Esophagus (tissue), 2 donors: ENCODE data around the gene ADAMTSL1. TPM values are rescaled to one million over a fixed set of nuclear protein-coding genes. Genes with fewer than 3 reads are reported as not detected.

Source experiments
- H3K27ac ChIP-seq, 2 donors: one replicate each; pipeline ENCODE4 v1.5.1; 2013; ENCODE audit warnings: low read depth in 2 of 2, mild to moderate bottlenecking in 2 of 2, inconsistent platforms in 1 of 2, low read length in 1 of 2, moderate library complexity in 1 of 2
- H3K27me3 ChIP-seq, 2 donors: one replicate each; pipeline ENCODE4 v1.6.1; 2013; ENCODE audit warnings: low read length in 2 of 2, control low read depth in 1 of 2, mild to moderate bottlenecking in 1 of 2; ENCODE audit not compliant: insufficient read depth in 2 of 2, control insufficient read depth in 1 of 2
- H3K36me3 ChIP-seq, 2 donors: one replicate each; pipeline ENCODE4 v1.6.1; 2013; ENCODE audit warnings: low read length in 1 of 2; ENCODE audit not compliant: control insufficient read depth in 2 of 2, insufficient read depth in 2 of 2
- H3K4me1 ChIP-seq, 2 donors: one replicate each; pipeline ENCODE4 v1.6.1; 2013; ENCODE audit warnings: low read length in 1 of 2; ENCODE audit not compliant: control insufficient read depth in 2 of 2, insufficient read depth in 2 of 2
- H3K4me3 ChIP-seq, 2 donors: one replicate each; pipeline ENCODE4 v1.5.1; 2013; ENCODE audit warnings: low read length in 2 of 2, mild to moderate bottlenecking in 2 of 2, low read depth in 1 of 2, moderate library complexity in 1 of 2
- H3K9me3 ChIP-seq, 2 donors: one replicate each; pipeline ENCODE4 v1.6.1; 2013; ENCODE audit warnings: mild to moderate bottlenecking in 2 of 2, low read depth in 1 of 2, low read length in 1 of 2, moderate library complexity in 1 of 2; ENCODE audit not compliant: control insufficient read depth in 2 of 2, insufficient read depth in 1 of 2
- WGBS, 2 donors: extraction: QIAGEN DNeasy Blood & Tissue Kit; methylation state at CpG; one replicate each; pipeline ENCODE4 v1.1.7; 2013; 5-methylcytosine and 5-hydroxymethylcytosine counted together
- polyA plus RNA-seq, 2 donors: library from polyadenylated mRNA; stranded (reverse); fragments of 200-250 nt; gene quantifications; one replicate each; pipeline ENCODE4 v1.2.3, GENCODE V29; 2013
- donor health status: healthy with polysubstance abuse.
- donor health status: Bipolar disorder and iron deficiency.

The ADAMTSL1 gene
- polyA plus RNA-seq, 2 donors = 1.2 to 1.8 TPM

- no peak overlapping the region for H3K4me3 ChIP-seq
- WGBS, 2 donors = 86 to 89% methylated on average over 2 of the region's 2 CpGs
- H3K9me3 ChIP-seq = no peaks in the 10 kb centered on the region
- H3K4me1 ChIP-seq = no peaks in the 10 kb centered on the region
- H3K27me3 ChIP-seq = no peaks in the 10 kb centered on the region
- H3K27ac ChIP-seq = no peak overlapping the region
- H3K36me3 ChIP-seq = no peaks in the 10 kb centered on the region
These were observed 114.0 kb downstream of the ADAMTSL1 start for GRCh38 chr9:18588002-18588401.

GRCh38 chr9:18591261-18591660 is 117.3 kb downstream of the ADAMTSL1 start:
- Histone ChIP-seq H3K9me3 (no peaks in the 10 kb centered on the region), H3K4me3 (no peak overlapping the region), H3K27me3 (no peaks in the 10 kb centered on the region), H3K36me3 (no peaks in the 10 kb centered on the region), H3K27ac (no peak overlapping the region), H3K4me1 (no peaks in the 10 kb centered on the region)
- 95 to 97% methylated on average over 2 of the region's 2 CpGs for WGBS, 2 donors

GRCh38 chr9:18594837-18595236 is 120.9 kb downstream of the ADAMTSL1 start:
- Histone ChIP-seq H3K4me3 (no peak overlapping the region), H3K27me3 (no peaks in the 10 kb centered on the region), H3K9me3 (no peaks in the 10 kb centered on the region), H3K36me3 (no peaks in the 10 kb centered on the region), H3K27ac (no peak overlapping the region), H3K4me1 (no peaks in the 10 kb centered on the region)

- no peaks in the 10 kb centered on the region for H3K27me3 ChIP-seq
- H3K27ac ChIP-seq = no peak overlapping the region
- no peak overlapping the region for H3K4me3 ChIP-seq
- no peaks in the 10 kb centered on the region for H3K36me3 ChIP-seq
- 56 to 66% methylated on average over 3 of the region's 3 CpGs for WGBS, 2 donors
- H3K4me1 ChIP-seq = no peaks in the 10 kb centered on the region
- no peaks in the 10 kb centered on the region for H3K9me3 ChIP-seq
These were observed 121.6 kb downstream of the ADAMTSL1 start for GRCh38 chr9:18595597-18595996.

GRCh38 chr9:18596920-18597319 is 123.0 kb downstream of the ADAMTSL1 start:
- 41 to 51% methylated on average over 1 of the region's 1 CpG for WGBS, 2 donors
- Histone ChIP-seq H3K27ac (no peak overlapping the region), H3K4me1 (no peaks in the 10 kb centered on the region), H3K36me3 (no peaks in the 10 kb centered on the region), H3K27me3 (no peaks in the 10 kb centered on the region), H3K9me3 (no peaks in the 10 kb centered on the region), H3K4me3 (no peak overlapping the region)

GRCh38 chr9:18598969-18599368 is 125.0 kb downstream of the ADAMTSL1 start:
- no peak overlapping the region for H3K27ac ChIP-seq
- WGBS, 2 donors = 41 to 58% methylated on average over 1 of the region's 1 CpG
- no peaks in the 10 kb centered on the region for H3K36me3 ChIP-seq
- no peaks in the 10 kb centered on the region for H3K27me3 ChIP-seq
- no peaks in the 10 kb centered on the region for H3K4me1 ChIP-seq
- no peaks in the 10 kb centered on the region for H3K9me3 ChIP-seq
- H3K4me3 ChIP-seq = no peak overlapping the region

GRCh38 chr9:18601026-18601425 is 127.1 kb downstream of the ADAMTSL1 start:
- Histone ChIP-seq H3K27me3 (no peaks in the 10 kb centered on the region), H3K4me1 (peaks cover 0 to 4% of the 10 kb centered on the region in 2 donors), H3K4me3 (no peak overlapping the region), H3K9me3 (no peaks in the 10 kb centered on the region), H3K36me3 (no peaks in the 10 kb centered on the region), H3K27ac (no peak overlapping the region)

- no peak overlapping the region for H3K4me3 ChIP-seq
- H3K9me3 ChIP-seq = no peaks in the 10 kb centered on the region
- H3K4me1 ChIP-seq = peaks cover 0 to 4% of the 10 kb centered on the region in 2 donors
- 72 to 75% methylated on average over 2 of the region's 2 CpGs for WGBS, 2 donors
- H3K27me3 ChIP-seq = no peaks in the 10 kb centered on the region
- no peak overlapping the region for H3K27ac ChIP-seq
- H3K36me3 ChIP-seq = no peaks in the 10 kb centered on the region
These were observed 128.0 kb downstream of the ADAMTSL1 start for GRCh38 chr9:18601956-18602355.

GRCh38 chr9:18604767-18605730 is 131.1 kb downstream of the ADAMTSL1 start:
- 84% methylated on average over 8 of the region's 8 CpGs for WGBS, 2 donors
- Histone ChIP-seq H3K4me1 (peaks cover 0 to 4% of the 10 kb centered on the region in 2 donors), H3K9me3 (no peaks in the 10 kb centered on the region), H3K4me3 (no peak overlapping the region), H3K36me3 (no peaks in the 10 kb centered on the region), H3K27me3 (no peaks in the 10 kb centered on the region), H3K27ac (peak overlapping the region in 1 of 2 donors; percentile 13)

GRCh38 chr9:18605766-18606180 is 131.8 kb downstream of the ADAMTSL1 start:
- Histone ChIP-seq H3K4me3 (no peak overlapping the region), H3K36me3 (no peaks in the 10 kb centered on the region), H3K27me3 (no peaks in the 10 kb centered on the region), H3K4me1 (peaks cover 0 to 4% of the 10 kb centered on the region in 2 donors), H3K27ac (peak overlapping the region in 1 of 2 donors; percentile 42), H3K9me3 (no peaks in the 10 kb centered on the region)
- 45 to 47% methylated on average over 6 of the region's 6 CpGs for WGBS, 2 donors
